Measurements from ENCODE around the gene HECTD2.

- TF ChIP-seq CTCF (IDR thresholded peaks at IDR 0.05) (no peak), POLR2A (IDR thresholded peaks at IDR 0.05) (no peak)
Measured at GRCh38 chr10:91528080-91528479, 117.9 kb downstream of the HECTD2 start.
